Femur (tissue), 1 donor: ENCODE results near the gene TMEM72.

Source experiments
- DNase-seq: peaks from one replicate; pipeline ENCODE4 v3.0.0-alpha.2; 2017

TMEM72 gene

DNA sequence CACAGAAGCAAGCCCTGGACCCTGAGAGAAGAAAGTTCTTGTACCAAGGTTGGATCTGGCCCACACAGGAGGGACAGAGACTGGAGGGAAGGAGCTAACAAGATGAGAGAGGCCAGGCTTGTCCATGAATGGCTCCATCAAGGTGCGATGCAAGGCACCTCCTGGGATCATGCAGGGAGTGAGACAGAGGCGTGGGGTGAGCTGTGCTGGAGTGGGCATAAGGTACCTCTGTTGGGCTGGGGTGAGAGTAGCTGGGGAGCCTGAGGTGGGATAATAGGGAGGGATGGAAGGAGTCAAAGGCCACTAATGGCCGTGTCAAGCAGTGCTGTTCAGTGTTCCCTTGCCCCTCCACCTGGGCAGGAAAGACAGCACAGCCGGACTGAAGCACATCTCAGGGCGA is 9.9 kb downstream of the TMEM72 start:
- no peak for DNase-seq

- peak; percentile 8 for DNase-seq
Measured at GRCh38 chr10:44921506-44921905, 10.4 kb downstream of the TMEM72 start.

DNA sequence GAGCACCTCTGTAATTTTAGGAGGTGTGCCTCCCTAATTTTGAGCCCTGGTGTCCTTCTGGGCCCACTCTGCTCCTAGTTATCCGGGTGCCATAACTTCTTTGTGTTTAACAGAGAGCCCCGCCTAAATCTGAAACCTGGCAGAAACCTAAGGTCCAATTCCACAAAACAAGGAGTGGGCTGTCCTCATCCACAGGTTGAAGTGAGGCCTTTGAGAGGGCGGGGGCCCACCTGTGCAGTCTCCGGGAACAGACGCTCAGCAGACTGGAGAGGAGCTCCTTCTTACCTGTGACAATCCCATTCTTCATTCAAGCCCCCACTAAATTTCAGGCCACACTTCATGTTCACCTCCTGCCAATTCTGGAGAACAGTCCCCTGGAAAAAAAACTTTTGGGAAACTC is 10.9 kb downstream of the TMEM72 start:
- DNase-seq, result no peak

GRCh38 chr10:44922796-44923545 is 11.8 kb downstream of the TMEM72 start:
- DNase-seq, result no peak

DNA sequence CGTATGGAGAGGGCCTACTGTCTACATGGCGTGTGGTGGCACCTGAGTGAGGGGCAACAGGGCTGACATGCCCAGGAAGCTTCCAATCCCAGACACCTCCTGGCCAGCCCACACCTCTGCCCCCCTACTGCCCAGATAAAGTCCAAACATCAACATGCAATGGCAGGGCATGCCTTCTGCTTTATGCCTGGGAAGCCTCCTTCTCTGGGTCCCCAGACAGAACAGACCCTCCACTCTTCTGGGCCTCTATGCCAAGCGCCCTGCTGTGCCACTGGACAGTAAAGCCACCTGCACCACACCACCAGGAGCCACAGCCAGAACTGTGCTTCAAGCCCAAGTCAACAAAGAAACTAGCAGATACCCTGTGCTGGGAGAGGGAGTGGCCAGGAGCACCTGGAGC is 12.5 kb downstream of the TMEM72 start:
- DNase-seq, result no peak

DNA sequence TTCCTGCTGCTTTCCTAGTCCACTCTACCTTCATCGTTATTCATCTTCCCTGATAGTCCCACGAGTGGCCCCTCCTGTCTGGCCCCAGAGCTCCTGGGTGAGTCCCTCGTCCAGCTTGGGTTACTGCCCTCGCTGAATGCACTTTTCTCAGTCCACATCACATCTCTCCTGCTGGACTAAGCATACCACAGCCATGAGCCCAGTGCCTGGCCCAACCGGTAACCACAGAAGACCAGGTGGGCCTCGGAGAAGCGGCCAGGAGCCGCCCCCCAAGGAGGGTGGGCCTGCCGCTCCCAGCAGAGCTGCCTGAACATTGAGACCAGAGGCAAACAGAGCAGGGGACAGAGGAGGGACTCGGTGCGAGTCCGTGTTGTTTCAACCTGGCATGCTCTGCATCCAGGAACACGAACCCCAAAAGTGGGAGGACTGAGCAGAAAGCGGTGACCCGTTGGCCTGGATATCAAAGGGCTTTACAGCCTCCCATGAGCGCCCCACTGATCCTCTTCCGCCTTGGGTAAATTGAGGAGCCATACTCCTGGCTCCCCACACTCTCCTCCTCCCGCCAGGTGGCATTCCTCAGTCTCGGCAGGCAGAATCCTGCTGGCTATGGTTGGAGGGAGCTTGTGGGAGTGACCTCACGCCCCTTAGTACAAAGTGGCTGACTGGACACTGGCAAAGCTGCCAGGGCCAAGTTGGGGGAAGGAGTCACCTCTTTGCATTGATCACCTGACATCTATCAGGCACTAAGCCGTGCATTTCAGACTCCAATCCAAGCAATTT is 13.3 kb downstream of the TMEM72 start:
- no peak for DNase-seq

DNA sequence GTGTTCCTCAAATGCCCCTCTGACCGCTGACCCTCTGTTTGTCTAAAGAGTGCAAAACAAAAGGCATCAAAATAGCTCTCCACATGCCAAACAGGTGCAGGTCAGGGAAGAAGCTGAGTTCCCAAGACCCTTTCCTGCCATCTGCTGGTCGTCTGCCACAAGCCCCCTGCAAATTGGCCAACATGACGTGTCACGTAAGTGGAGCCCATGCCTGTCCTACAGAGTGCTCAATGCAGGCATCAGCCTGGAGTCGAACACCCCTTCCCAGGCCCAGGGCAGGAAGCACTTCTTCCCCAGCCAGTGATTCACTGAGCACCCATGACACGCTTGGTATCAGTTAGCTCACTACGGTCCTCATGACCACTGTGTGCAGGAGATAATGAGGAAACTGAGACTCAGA is 14.1 kb downstream of the TMEM72 start:
- DNase-seq, result peak; percentile 65

- no peak for DNase-seq
Measured at GRCh38 chr10:44925811-44926750, 14.9 kb downstream of the TMEM72 start.

- no peak for DNase-seq
Measured at GRCh38 chr10:44926751-44927351, 15.7 kb downstream of the TMEM72 start.

DNA sequence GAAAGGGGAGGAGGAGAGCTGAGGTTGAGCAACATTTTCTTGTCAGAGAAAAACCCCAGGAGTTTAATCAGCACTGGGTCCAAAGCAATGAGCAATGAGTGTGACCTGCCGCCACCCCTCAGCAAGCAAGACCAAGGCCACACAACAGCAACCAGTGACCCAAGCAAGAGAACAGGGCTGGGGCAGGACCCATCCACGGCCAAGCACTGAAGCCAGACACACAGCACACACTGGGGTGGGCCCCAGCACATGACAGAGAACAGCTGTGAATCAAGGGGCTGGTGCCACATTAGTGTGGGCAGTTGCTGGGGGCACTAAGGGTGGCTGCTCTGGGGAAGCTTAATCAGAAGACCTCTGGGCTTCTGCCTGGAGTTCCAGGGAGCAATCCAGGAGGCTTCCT is 16.2 kb downstream of the TMEM72 start:
- no peak for DNase-seq

DNA sequence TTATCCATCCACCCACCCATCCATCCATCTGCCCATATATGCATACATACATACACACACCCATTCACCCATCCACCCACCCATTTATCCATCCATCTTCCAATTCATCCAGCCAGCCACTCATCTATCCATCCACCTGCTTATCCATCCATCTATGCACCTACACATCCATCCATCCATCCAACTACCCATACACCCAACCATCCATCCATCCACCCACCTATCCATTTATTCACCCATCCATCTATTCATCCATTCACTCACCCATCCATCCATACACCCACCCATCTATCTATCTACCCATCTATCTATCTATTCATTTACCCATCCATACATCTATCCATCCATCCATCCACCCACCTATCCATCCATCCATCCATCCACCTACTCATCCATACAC is 17.3 kb downstream of the TMEM72 start:
- no peak for DNase-seq

DNA sequence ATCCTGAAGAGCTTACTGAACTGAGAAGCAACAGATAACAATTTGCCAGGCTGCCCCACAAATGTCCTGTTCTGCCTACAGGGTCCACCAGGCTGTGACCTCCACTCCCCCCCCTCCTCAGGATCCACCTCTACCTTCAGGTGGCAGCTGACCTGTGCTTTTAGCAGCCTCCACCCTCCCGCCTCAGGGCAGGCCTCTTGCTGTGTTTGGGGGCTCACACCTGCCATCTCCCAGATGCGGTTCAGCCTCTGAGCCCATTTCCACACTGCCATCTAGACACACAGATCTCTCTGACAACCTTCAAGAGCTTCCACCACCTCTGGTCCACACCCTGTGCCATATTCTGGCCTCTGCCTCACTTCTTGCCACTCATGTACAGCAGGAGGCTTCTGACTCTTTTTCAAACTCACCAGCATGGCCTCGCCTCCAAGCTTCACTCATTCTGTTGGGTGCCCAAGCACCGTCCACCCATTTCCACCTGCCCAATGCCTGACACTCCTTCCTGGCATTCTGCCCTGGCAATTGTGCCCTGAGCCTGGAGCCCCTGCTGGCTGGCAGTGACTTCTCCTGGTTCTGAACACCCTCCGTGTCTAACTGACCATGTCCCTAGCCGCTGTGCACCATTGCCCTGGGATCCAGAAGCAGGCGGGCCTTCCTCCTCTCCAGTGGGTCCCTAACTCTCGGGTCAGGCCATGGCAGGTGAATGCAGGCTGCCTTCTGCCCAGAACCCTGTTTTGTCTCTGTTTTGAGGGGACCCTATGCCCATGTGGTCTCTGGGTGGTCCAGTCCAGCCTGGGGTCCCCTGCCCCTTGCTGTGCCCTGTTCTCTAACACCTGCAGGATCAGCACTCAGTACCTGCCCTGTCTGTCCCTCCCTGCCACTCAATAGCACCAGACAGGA is 18.5 kb downstream of the TMEM72 start:
- DNase-seq, result no peak

DNA sequence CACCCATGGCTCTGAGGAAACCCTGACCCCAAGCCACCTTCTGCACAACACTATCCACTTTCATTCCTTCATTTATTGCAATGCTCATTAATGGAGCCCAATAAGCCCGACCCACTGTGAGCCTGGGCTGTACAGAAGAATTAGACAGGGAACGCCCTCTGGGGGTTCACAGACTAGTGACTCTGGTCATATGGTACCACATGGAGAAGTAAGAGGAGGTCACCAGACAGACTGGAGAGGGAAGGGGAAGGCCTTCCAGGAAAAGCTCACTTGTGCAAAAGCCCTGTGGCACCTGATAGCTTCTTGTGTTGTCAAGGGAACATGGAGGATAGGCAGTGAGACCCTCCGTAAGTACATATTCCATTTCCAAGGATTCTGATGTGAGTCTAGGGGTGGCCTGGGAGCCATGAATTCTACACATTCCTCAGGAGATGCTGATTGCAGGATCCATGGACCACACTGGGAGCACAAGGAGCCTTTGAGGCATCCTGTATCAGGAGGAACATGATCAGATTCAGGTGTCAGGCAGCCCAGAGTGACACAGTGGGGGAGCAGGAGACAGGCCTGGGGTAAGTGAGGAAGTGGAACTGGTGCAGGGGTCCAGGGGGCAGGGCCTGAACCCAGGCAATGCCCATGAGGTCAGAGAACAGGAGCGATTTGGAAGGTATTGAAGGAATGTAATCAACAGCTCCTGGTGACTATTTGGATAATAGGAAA is 19.9 kb downstream of the TMEM72 start:
- DNase-seq, result no peak

DNA sequence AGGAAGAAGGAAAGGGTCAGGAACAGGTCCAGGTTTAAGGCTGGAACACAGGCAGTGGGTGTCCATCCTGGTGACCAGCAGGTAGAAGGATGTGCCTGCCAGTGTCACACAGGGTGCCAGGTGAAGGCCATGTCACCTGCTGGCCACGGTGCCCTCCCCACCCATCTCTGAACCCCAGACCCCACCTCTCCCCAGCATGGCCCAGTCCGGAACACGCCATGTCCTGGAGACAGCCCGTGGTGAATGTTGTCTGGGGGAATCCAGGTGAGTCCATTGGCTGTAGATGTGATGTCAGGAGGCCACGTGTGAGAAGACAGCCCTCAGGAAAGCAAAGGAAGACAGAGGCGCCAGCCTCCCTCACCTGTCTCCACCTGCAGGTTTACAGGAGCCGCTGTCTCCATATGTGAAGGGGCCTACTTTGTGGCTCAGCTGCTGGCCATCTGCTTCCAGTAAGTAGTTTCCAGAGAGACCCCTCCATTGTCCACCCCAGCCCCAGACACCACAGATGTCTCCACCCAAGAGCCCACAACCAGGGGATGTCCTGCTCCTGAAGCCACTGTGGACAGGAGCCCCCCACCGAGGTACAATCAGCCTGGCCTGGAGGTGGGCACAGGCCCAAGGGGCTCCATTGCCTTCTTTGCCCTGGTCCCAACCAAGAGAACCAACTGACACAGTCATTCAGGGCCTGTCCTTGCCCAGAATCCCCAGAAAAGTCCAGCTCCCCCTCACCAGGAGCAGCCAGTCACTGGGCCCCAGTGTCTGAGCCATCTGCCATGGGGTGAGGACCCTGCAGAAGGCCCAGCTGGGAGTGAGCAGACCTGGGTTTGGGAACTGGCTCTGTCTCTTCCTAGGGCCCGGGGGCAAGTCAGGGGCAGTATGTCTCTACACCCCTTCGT is 20.7 kb downstream of the TMEM72 start:
- no peak for DNase-seq

- peak; percentile 90 for DNase-seq
Measured at GRCh38 chr10:44932517-44933450, 21.6 kb downstream of the TMEM72 start.

DNA sequence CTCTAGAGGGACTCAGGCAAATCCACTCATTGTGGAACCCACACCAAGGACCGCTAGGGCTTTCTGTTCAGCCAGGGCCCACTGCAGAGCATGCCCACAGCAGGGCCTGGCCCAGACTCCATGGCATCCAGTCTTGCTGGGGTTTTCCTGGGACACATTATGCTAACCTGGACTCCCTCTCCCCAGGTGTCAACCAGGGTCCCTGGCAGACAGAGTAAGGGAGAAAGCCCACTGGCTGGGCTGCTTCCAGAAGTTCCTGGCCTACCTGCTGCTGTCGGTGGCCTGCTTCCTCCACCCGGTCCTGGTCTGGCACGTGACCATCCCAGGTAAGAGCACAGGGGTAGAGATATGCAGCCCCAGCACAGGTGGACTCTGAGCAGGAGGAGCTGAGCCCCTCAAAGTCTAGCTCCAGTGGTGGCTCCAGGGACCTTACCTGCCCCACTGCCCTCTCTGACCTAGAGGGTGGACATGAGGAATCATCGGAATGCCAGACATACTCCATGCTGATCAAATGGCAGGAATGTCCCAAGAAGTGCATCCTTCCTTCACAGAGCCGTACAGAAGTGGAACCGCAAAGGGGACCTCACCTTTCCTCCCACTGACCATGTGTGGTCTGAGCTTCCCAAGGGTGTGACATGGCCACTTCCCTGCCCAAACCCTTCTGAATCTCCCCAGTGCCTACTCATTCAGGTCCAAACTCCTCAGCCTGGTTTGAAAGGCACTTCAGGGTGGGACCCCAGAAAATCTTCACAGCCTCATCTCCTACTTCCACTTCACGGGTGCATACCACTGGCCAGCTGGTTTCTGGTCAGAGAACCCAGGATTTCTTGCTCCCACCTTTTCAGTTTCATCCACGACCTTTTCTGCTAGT is 22.5 kb downstream of the TMEM72 start:
- DNase-seq, result no peak

DNA sequence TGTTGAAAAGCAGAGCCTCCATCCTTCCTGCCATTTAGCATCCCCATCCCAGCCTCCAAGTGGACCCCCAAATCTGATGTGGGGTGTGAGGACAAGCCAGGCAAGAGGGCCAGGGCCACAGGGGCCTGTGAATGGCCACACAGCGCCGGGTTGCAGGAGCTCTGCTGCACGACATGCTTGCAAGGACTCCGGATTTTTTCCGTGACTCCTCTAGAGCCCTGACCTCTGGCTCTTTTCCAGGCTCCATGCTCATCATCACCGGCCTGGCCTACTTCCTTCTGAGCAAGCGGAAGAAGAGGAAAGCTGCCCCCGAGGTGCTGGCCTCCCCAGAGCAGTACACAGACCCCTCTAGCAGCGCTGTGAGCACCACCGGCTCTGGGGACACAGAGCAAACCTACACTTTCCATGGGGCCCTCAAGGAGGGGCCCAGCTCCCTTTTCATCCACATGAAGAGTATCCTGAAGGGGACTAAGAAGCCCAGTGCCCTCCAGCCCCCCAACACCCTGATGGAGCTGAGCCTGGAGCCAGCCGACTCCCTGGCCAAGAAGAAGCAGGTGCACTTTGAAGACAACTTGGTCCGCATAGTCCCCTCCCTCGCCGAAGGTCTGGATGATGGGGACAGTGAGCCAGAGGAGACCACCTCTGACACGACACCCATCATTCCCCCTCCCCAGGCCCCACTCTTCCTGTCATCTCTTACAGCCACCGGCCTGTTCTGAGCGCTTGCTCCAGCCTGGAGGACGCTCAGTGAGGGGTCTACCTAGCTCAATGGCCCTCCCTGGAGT is 23.5 kb downstream of the TMEM72 start:
- no peak for DNase-seq
